ENCODE data around the gene CTIF.

DNA sequence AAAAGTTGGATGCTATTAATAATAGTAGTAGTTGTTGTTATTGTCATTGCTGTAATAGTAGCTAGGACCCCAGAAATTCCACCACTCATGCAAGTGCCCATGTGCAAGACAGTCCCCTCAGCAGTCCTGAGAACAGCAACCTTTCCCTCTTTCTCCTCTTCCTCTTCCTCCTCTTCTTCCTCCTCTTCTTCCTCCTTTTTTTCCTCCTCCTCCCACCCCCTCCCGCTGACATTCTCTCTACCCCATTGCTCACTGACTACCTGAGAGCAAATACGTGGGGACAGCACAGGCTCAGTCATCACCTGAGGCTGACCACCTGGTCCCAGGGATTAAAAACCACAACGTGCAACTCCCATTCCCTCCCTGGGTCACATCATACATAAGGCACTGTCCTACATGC lies 370.1 kb downstream of the CTIF start:
- TF ChIP-seq, protein P1, sequence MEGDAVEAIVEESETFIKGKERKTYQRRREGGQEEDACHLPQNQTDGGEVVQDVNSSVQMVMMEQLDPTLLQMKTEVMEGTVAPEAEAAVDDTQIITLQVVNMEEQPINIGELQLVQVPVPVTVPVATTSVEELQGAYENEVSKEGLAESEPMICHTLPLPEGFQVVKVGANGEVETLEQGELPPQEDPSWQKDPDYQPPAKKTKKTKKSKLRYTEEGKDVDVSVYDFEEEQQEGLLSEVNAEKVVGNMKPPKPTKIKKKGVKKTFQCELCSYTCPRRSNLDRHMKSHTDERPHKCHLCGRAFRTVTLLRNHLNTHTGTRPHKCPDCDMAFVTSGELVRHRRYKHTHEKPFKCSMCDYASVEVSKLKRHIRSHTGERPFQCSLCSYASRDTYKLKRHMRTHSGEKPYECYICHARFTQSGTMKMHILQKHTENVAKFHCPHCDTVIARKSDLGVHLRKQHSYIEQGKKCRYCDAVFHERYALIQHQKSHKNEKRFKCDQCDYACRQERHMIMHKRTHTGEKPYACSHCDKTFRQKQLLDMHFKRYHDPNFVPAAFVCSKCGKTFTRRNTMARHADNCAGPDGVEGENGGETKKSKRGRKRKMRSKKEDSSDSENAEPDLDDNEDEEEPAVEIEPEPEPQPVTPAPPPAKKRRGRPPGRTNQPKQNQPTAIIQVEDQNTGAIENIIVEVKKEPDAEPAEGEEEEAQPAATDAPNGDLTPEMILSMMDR (IDR thresholded peaks at IDR 0.05; ENCODE audit: low read depth, low read length), result no peak
- TF ChIP-seq EZH2phosphoT487 (IDR thresholded peaks at IDR 0.05; ENCODE audit: low read depth), result no peak
